HepG2 (cell line): Measurements from ENCODE around the gene EEF1AKMT1. TPM values are rescaled to one million over a fixed set of nuclear protein-coding genes. Genes with fewer than 3 reads are reported as not detected.

Source experiments
- ATAC-seq: fragments of 200-7000 bp; cut with Tn5 transposase; 3 replicates; pipeline ENCODE4 v1.9.1; 2020; ENCODE audit warnings: mild to moderate bottlenecking, moderate library complexity
- BruUV-seq: library from RNA; stranded (reverse); fragments of 400-500 nt; replicated peaks from 2 replicates; lab custom pipeline; 2021; lab: Mats Ljungman, UMichigan
- CTCF ChIA-PET: fragments of 300-600 bp; formaldehyde crosslinking; extraction: SDS; loops from one replicate; lab custom pipeline; 2021; ENCODE audit warnings: low total read pairs, inconsistent platforms, low intra/inter-chr PET ratio; lab: Yijun Ruan, JAX
- POLR2A ChIA-PET: fragments of 350-600 bp; sonication (Branson Sonifier 250); formaldehyde crosslinking; loops from one replicate; lab custom pipeline; 2020; ENCODE audit warnings: antibody characterized with exemption, inconsistent platforms; lab: Yijun Ruan, JAX
- DNase-seq: peaks from one replicate; pipeline ENCODE4 v3.0.0-alpha.2; 2015; ENCODE audit warnings: low spot score
- FAIRE-seq: peaks from 3 replicates; lab custom pipeline; 2011; peaks lifted over from hg19 to GRCh38; lab: Jason Lieb, UNC
- H2AFZ ChIP-seq: one replicate; pipeline ENCODE4 v1.6.1; 2011; ENCODE audit warnings: low read length, inconsistent platforms
- H3K27ac ChIP-seq: fragments of 300-600 bp; 3 replicates; pipeline ENCODE4 v1.8.0; 2011; ENCODE audit warnings: mixed run types, mild to moderate bottlenecking, mixed read lengths, low read length, inconsistent platforms; ENCODE audit not compliant: insufficient read depth; ENCODE audit errors: extremely low read length
- H3K27me3 ChIP-seq, 2 experiments: fragments of 200-600 bp in 1 of 2; 2 replicates in 1 of 2; 3 replicates in 1 of 2; pipeline versions ENCODE4 v1.6.0 to v1.8.0; 2011; ENCODE audit warnings: low read length in 2 of 2, mild to moderate bottlenecking in 2 of 2, moderate library complexity in 2 of 2, inconsistent platforms in 1 of 2; ENCODE audit not compliant: insufficient read depth in 2 of 2, control insufficient read depth in 1 of 2
- H3K36me3 ChIP-seq, 2 experiments: fragments of 200-600 bp in 1 of 2; replicated peaks in 1 of 2; 2 replicates in 1 of 2; 3 replicates in 1 of 2; pipeline versions ENCODE4 v1.5.1 to v1.8.0; 2011; ENCODE audit warnings: low read length in 2 of 2, inconsistent platforms in 1 of 2; ENCODE audit not compliant: insufficient read depth in 2 of 2, control insufficient read depth in 1 of 2
- H3K4me1 ChIP-seq: 2 replicates; pipeline ENCODE4 v1.5.1; 2012; ENCODE audit warnings: low read length, inconsistent platforms; ENCODE audit not compliant: insufficient read depth
- H3K4me2 ChIP-seq: 2 replicates; pipeline ENCODE4 v1.6.0; 2011; ENCODE audit warnings: low read depth, low read length, inconsistent platforms
- H3K4me3 ChIP-seq, 3 experiments: fragments of 200-600 bp in 1 of 3; sonication (generic), shearing (Covaris generic) in 1 of 3; replicated peaks in 1 of 3; 2 replicates each; pipeline ENCODE4 v1.5.1; 2011 to 2016; ENCODE audit warnings: low read length in 3 of 3, inconsistent platforms in 2 of 3, low read depth in 2 of 3, mild to moderate bottlenecking in 2 of 3, control low read depth in 1 of 3, mixed read lengths in 1 of 3; ENCODE audit not compliant: insufficient read depth in 1 of 3
- H3K79me2 ChIP-seq: one replicate; pipeline ENCODE4 v1.6.1; 2011; ENCODE audit warnings: low read length, inconsistent platforms; ENCODE audit not compliant: insufficient read depth
- H3K9ac ChIP-seq: 2 replicates; pipeline ENCODE4 v1.6.0; 2011; ENCODE audit warnings: mild to moderate bottlenecking, low read depth, low read length, inconsistent platforms; ENCODE audit not compliant: insufficient read depth
- H3K9me3 ChIP-seq: 2 replicates; pipeline ENCODE4 v1.5.1; 2012; ENCODE audit warnings: mild to moderate bottlenecking, low read length
- H4K20me1 ChIP-seq: 2 replicates; pipeline ENCODE4 v1.6.0; 2011; ENCODE audit warnings: inconsistent platforms, mild to moderate bottlenecking, low read length, moderate library complexity; ENCODE audit not compliant: insufficient read depth
- CBX2 ChIP-seq, 2 experiments: fragments of 200-600 bp in 1 of 2; sonication (generic); formaldehyde crosslinking in 1 of 2; IDR thresholded peaks; 2 replicates each; pipeline versions ENCODE4 v1.7.0 to v1.8.1; 2018 to 2022; ENCODE audit warnings: low read depth in 2 of 2, low read length in 1 of 2, mild to moderate bottlenecking in 1 of 2, missing genetic modification reagents in 1 of 2
- FOXC1 ChIP-seq: sonication (generic); formaldehyde crosslinking; IDR thresholded peaks from 2 replicates; pipeline ENCODE4 v1.8.0; 2022; ENCODE audit warnings: mild to moderate bottlenecking, missing genetic modification reagents, borderline replicate concordance
- MLLT10 ChIP-seq: sonication (generic); formaldehyde crosslinking; IDR thresholded peaks from 2 replicates; pipeline ENCODE4 v1.4.0; 2020; ENCODE audit warnings: missing genetic modification reagents
- ZNF33A ChIP-seq: sonication (generic); formaldehyde crosslinking; IDR thresholded peaks from 2 replicates; pipeline ENCODE4 v1.5.1; 2020; ENCODE audit warnings: missing genetic modification reagents, mild to moderate bottlenecking, moderate library complexity, borderline replicate concordance
- ZNF782 ChIP-seq: sonication (generic); formaldehyde crosslinking; IDR thresholded peaks from 2 replicates; pipeline ENCODE4 v1.4.0; 2020; ENCODE audit warnings: missing genetic modification reagents, mild to moderate bottlenecking, borderline replicate concordance
- WGBS: methylation state at CpG from one replicate; pipeline ENCODE4 v1.1.6; 2017; ENCODE audit warnings: low lambda C conversion rate; 5-methylcytosine and 5-hydroxymethylcytosine counted together
- in situ Hi-C: cut with HindIII; loops from 2 replicates; pipeline ENCODE4 v1.10.0; 2017; ENCODE audit warnings: low pct_unique_long_range_greater_than_20kb; ENCODE audit not compliant: extremely low pct_ligation_motif_present
- intact Hi-C: fragments of 100-400 bp; cut with micrococcal nuclease; formaldehyde crosslinking; loops from one replicate; pipeline ENCODE4 v1.10.0; 2022; ENCODE audit not compliant: unreplicated experiment
- polyA plus RNA-seq, 8 experiments: library from polyadenylated mRNA; depleted of rRNA in 3 of 8; stranded (reverse) in 7 of 8; unstranded in 1 of 8; fragments of >200 nt; fragmentation: Illumina TruSeq in 4 of 8; extraction: Trizol in 4 of 8; gene quantifications; 2 replicates each; pipeline versions ENCODE4 v1.2.1 to v1.2.3, GENCODE V29; 2011 to 2016; ENCODE audit warnings: low read depth in 4 of 8, missing spikeins in 1 of 8, mixed read lengths in 1 of 8; ENCODE audit not compliant: insufficient read depth in 1 of 8
- total RNA-seq, 5 experiments: library from RNA; depleted of rRNA; stranded (reverse); fragments of >200 nt; fragmentation: Illumina TruSeq; extraction: Trizol; gene quantifications; 2 replicates each; pipeline ENCODE4 v1.2.3, GENCODE V29; 2016; ENCODE audit warnings: low read depth in 1 of 5
- TF ChIP-seq, protein P1 (sequence below): sonication (generic); formaldehyde crosslinking; IDR thresholded peaks from 2 replicates; pipeline ENCODE4 v1.4.0; 2020; ENCODE audit warnings: missing genetic modification reagents, borderline replicate concordance

Gene EEF1AKMT1
- total and polyA plus RNA-seq, 2 of the 13 experiments (the other 11 are each of a cell fraction or from before 2014, with no cell fraction given): 6.0 to 16.1 TPM

- WGBS: 92% methylated on average over 14 of the region's 14 CpGs
- Histone ChIP-seq H2AFZ (no peak overlapping the region), H3K4me1 (peaks cover 19% of the 10 kb centered on the region), H3K9ac (no peak overlapping the region), H3K79me2 (no peaks in the 10 kb centered on the region), H3K4me3 (no peak overlapping the region), H3K4me2 (no peak overlapping the region), H4K20me1 (no peaks in the 10 kb centered on the region), H3K27ac (no peak overlapping the region), H3K36me3 (no peaks in the 10 kb centered on the region), H3K9me3 (no peaks in the 10 kb centered on the region), H3K27me3 (no peaks in the 10 kb centered on the region)
- intact Hi-C loops: no loop called here
- in situ Hi-C loops: no loop called here
- TF ChIP-seq ZNF782 (CRISPR knock-in tag): no peak
- no peak for TF ChIP-seq MLLT10 (CRISPR knock-in tag)
- TF ChIP-seq ZNF33A (CRISPR knock-in tag): no peak
- no peak for TF ChIP-seq FOXC1
- ChIA-PET CTCF (no interaction called here), POLR2A (no interaction called here)
- ATAC-seq (no peak), FAIRE-seq (no peak), DNase-seq (no peak)
- BruUV-seq: no TSS peak
Observed at GRCh38 chr13:20728579-20729311, 45.0 kb downstream of the EEF1AKMT1 start.

GRCh38 chr13:20727856-20728255, 45.9 kb downstream of the EEF1AKMT1 start:
- no peak for DNase-seq
- Histone ChIP-seq H3K4me3 (no peak overlapping the region), H3K27ac (no peak overlapping the region), H3K4me1 (peaks cover 19% of the 10 kb centered on the region), H3K36me3 (no peaks in the 10 kb centered on the region), H3K9ac (no peak overlapping the region), H3K4me2 (no peak overlapping the region), H3K27me3 (no peaks in the 10 kb centered on the region), H3K79me2 (no peaks in the 10 kb centered on the region), H4K20me1 (no peaks in the 10 kb centered on the region), H2AFZ (no peak overlapping the region), H3K9me3 (no peaks in the 10 kb centered on the region)
- ChIA-PET POLR2A (no interaction called here), CTCF (no interaction called here)
- WGBS: 63% methylated on average over 6 of the region's 6 CpGs
- ATAC-seq: no peak
- intact Hi-C loops (no loop called here), in situ Hi-C loops (no loop called here)
- no peak for FAIRE-seq
- TF ChIP-seq CBX2 (IDR thresholded peaks at IDR 0.05; ENCODE audit: low read depth, low read length): no peak
- TF ChIP-seq CBX2 (CRISPR knock-in tag; IDR thresholded peaks at IDR 0.05; ENCODE audit: low read depth): no peak
- TF ChIP-seq, protein P1, sequence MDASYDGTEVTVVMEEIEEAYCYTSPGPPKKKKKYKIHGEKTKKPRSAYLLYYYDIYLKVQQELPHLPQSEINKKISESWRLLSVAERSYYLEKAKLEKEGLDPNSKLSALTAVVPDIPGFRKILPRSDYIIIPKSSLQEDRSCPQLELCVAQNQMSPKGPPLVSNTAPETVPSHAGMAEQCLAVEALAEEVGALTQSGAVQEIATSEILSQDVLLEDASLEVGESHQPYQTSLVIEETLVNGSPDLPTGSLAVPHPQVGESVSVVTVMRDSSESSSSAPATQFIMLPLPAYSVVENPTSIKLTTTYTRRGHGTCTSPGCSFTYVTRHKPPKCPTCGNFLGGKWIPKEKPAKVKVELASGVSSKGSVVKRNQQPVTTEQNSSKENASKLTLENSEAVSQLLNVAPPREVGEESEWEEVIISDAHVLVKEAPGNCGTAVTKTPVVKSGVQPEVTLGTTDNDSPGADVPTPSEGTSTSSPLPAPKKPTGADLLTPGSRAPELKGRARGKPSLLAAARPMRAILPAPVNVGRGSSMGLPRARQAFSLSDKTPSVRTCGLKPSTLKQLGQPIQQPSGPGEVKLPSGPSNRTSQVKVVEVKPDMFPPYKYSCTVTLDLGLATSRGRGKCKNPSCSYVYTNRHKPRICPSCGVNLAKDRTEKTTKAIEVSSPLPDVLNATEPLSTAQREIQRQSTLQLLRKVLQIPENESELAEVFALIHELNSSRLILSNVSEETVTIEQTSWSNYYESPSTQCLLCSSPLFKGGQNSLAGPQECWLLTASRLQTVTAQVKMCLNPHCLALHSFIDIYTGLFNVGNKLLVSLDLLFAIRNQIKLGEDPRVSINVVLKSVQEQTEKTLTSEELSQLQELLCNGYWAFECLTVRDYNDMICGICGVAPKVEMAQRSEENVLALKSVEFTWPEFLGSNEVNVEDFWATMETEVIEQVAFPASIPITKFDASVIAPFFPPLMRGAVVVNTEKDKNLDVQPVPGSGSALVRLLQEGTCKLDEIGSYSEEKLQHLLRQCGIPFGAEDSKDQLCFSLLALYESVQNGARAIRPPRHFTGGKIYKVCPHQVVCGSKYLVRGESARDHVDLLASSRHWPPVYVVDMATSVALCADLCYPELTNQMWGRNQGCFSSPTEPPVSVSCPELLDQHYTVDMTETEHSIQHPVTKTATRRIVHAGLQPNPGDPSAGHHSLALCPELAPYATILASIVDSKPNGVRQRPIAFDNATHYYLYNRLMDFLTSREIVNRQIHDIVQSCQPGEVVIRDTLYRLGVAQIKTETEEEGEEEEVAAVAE (CRISPR knock-in tag): no peak
- BruUV-seq: no TSS peak
